ENCODE data around the gene GPR146. TPM values are rescaled to one million over a fixed set of nuclear protein-coding genes. Genes with fewer than 3 reads are reported as not detected.

Gene GPR146
- total and polyA plus RNA-seq, 2 of the 8 experiments (the other 6 are each of a cell fraction or from before 2014, with no cell fraction given): 1.8 to 2.7 TPM

DNA sequence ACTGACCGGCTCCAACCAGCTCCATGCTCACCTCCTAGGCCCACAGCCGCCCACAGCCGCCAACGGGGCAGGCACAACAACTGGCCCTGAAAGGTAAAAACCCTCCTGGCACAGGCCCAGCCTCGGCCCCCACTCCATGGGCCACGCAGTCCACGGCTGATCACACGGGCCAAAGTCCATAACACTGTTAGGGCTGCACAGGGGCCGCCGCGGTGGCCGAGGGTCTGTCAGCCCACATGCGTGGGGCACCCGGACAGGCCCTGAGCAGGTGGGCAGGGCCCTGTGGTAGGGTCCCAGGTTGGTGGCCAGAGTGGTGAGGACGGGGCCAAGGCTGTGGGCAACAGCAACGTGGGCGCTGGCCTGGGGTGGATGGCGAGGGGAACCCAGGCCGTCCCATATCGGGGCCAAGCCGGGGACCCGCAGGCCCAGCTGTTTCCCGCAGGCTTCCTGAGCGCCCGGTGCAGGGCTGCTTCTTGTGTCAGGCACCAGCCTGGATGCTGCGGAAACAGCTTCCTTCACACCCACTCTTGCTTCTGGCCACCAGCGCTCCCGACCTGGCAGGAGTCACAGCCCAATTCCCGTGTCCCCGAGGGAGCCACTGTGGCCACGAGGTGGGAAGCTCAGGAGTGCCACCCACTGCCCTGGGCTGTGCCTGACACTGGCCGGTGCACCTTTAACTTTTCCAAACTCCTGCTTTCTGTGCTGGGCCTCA, 32.2 kb upstream of the GPR146 start (continued):
- TF ChIP-seq, protein P1, sequence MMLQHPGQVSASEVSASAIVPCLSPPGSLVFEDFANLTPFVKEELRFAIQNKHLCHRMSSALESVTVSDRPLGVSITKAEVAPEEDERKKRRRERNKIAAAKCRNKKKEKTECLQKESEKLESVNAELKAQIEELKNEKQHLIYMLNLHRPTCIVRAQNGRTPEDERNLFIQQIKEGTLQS (IDR thresholded peaks at IDR 0.05; ENCODE audit: insufficient read depth, low read depth, low read length): no peak
- no peak for TF ChIP-seq SIX5 (IDR thresholded peaks at IDR 0.05; ENCODE audit: low read depth, low read length)
- no peak for TF ChIP-seq GTF2F1 (IDR thresholded peaks at IDR 0.05; ENCODE audit: borderline replicate concordance, low read depth, low read length)
- no peak for TF ChIP-seq JUND (IDR thresholded peaks at IDR 0.05; ENCODE audit: low read length)
- TF ChIP-seq CTBP2 (IDR thresholded peaks at IDR 0.05; ENCODE audit: borderline replicate concordance, insufficient read depth, insufficient read length, low read length): no peak
- TF ChIP-seq YY1 (IDR thresholded peaks at IDR 0.05; ENCODE audit: low read depth, low read length): no peak
- no peak for TF ChIP-seq BACH1 (IDR thresholded peaks at IDR 0.05; ENCODE audit: low read length)
- no peak for TF ChIP-seq RNF2 (IDR thresholded peaks at IDR 0.05; ENCODE audit: borderline replicate concordance, low read depth, low read length, missing control alignments, poor library complexity, severe bottlenecking)
- TF ChIP-seq CBX5 (IDR thresholded peaks at IDR 0.05; ENCODE audit: low read depth, low read length): no peak

Measured in H1 (cell line).